SU-DHL-6 (cell line): ENCODE data around the gene DNMT3A.

ENCODE experiments used
- CTCF ChIP-seq: fragments of 200-600 bp; sonication (generic); IDR thresholded peaks from one replicate; pipeline ENCODE4 v1.5.1; 2017; ENCODE audit warnings: antibody characterized with exemption, mild to moderate bottlenecking, low read length, moderate library complexity; ENCODE audit not compliant: insufficient read depth, poor library complexity, severe bottlenecking
- EZH2phosphoT487 ChIP-seq: fragments of 200-600 bp; sonication (generic), shearing (Covaris generic); conservative IDR thresholded peaks from 2 replicates; pipeline ENCODE4 v1.6.1; 2018; ENCODE audit warnings: mild to moderate bottlenecking, antibody characterized with exemption, low read length, moderate library complexity, mixed read lengths

- TF ChIP-seq EZH2phosphoT487 (no peak), CTCF (no peak)
Observed at GRCh38 chr2:25240636-25241035, 101.1 kb downstream of the DNMT3A start.
